SHP77 treated with DMSO at 0.1 percent for 48 hours (cell line): ENCODE data around the gene HIGD1A.

ENCODE experiments used
- DNase-seq: peaks from one replicate; lab custom pipeline; 2025; lab: John Stamatoyannopoulos, UW

The HIGD1A gene

DNA sequence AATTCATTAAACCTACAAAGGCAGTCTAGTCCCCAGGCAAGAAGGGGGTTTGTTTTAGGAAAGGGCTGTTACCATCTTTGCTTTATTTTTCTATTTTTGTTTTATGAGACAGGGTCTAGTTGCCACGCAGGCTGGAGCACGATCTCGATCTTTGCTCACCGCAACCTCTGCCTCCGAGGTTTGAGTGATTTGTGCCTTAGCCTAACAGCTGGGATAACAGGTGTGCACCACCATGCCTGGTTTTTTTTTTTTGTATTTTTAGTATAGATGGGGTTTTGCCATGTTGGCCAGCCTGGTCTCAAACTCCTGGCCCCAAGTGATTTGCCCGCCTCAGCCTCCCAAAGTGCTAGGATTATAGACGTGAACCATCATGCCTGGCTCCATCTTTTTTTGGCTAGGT is 4.9 kb downstream of the HIGD1A start:
- DNase-seq = no peak

DNA sequence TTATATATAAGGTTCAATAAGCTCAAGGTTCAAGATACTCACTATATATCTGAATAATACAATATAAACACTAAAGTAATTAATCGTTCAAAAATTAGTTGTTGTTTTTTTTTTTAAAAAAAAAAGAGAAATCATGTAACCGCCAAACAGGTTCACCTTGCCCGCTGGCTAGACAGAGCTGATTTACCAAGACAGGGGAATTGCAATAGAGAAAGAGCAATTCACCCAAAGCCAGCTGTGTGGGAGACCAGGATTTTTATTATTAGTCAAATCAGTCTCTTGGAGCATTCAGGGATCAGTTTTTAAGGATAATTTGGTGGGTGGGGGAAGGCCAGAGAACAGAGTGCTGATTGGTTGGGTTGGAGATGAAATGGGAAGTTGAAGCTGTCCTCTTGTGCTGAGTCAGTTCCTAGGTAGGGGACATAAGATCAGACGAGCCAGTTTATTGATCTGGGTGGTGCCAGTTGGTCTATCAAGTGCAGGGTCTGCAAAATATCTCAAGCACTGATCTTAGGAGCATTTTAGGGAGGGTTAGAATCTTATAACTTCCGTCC is 7.9 kb downstream of the HIGD1A start:
- no peak for DNase-seq

DNA sequence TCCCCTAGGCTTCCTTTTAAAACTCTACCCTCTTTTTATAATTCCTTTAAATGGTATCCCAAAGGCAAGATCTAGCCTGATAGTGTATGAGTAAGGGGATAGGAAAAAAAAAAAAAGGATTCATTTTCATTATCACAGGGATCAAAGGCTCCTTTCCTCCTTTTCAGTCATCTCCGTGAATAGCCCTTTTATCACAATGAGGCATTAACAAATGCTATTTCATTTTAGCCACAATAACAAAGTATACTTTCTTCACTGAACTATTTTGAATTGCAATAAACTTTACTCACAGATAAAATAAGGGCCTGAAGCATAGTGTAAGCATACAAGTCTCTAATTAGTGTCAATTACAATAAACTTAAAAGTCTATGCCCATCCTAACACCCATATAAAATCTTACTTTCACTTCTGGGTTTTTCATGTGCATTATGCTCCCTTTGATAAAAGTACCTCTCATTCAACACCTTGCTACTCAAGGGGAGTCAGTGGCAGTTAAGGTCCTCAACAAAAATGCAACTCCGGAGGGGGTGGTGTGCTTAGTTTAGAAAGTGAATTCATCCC is 8.6 kb downstream of the HIGD1A start:
- no peak for DNase-seq

DNA sequence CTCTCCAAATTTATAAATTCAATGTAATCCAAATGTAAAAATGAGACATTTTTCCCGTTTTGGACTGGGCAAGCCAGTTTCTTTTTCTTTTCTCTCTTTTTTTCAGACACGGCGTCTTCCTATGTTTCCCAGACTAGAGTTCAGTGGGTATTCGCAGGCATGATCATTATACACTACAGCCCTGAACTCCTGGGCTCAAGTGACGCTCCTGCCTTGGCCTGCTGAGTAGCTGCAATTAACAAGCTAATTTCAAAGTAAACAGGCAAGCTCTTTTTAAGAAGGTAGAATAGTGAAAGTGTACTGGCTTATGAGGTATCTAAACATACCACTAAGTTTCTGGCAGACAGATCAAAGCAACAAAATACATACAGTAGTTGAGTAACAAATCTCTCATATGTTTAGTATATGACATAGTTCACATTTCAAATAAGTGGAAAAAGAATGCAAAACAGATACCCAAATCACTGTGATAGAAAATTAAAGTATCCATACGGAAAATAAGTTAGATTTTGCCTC is 13.5 kb downstream of the HIGD1A start:
- DNase-seq = no peak

DNA sequence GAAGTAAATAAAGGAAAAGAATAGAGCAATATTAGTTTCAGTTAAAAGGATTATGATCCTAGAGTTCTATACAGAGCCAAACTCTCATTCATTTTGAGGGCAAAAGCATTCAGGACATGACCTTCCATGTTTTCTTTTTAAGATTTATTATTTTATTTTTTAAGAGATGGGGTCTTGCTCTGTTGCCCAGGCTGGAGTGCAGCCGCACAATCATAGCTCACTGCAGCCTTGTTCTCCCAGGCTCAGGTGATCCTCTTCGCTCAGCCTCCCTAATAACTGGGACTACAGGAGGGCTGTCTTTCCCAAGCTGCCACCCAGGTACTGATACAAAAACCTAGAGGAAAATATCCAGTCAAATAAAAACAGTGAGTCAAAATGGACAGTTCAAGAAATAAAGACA is 17.7 kb downstream of the HIGD1A start:
- DNase-seq = no peak

DNA sequence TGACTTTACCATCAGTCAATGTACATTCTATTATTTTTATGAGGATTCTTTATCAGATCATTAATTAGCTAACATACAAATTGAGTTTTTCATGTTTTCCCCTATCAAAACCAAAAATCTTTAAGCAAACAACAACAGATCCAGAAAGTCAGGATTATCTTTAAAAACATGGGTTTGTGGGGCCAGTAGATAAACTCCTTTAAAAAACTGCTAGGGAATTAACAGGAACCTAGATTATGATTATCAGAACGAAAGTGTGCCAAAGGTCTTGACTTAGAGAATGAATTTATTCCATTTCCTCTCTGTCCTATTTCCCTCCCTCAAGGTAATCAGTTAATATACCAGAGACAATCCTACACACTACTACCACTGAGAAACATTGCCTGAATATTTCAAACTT is 18.1 kb downstream of the HIGD1A start:
- no peak for DNase-seq

DNA sequence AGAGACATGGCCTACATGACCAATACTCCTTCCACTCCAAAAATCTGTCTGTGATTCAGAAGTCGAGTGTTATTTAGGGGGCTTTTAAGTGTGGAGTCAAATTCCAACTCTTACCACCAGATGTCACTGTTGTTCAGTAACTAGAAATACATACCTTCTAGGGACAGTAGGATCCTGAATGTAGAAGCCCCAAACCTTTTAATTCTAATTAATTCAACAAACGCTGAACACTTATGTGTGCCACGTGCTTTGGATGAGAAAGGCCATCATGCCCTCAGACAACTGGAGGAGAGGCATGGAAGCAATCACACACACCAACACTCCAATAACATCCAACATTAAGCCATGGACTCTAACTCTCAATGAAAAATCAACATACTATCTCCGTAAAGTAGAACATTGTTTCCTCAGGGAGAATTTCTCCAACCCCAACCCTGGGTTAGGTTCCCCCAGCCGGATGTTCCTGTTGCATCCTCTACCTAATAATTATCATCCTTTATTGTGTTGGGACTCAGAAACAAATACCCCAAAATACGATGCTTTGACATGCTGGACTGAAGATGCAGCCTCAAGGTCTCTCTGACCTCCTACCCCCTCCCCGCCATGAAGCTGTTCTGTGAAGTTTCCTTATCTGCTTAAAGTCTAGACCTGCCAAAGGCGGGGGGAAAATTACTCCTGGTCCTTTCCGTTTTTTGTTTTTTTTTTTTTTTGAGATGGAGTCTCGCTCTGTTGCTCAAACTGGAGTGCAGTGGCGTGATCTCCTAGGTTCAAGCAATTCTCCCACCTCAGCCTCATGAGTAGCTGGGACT is 23.2 kb downstream of the HIGD1A start:
- peak; percentile 74 for DNase-seq

DNA sequence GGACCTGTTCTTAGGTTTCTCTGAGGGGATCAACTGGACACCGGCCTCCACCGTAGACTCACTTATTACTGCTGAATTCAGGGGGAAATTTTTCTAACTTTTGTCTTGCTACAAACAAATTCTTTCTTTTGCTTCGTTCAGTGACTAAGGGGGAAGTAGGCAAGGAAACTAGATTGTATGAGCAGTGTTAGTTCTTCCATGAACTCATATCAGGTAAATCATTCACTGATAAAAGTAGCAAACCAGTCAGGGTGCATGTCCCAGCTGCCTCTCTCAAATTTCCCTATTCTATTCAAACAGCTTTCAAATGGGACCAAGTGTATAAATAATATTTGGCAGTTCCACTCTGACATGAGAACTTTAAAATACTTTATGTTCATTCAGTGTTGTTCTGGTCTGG is 23.9 kb downstream of the HIGD1A start:
- DNase-seq = no peak

DNA sequence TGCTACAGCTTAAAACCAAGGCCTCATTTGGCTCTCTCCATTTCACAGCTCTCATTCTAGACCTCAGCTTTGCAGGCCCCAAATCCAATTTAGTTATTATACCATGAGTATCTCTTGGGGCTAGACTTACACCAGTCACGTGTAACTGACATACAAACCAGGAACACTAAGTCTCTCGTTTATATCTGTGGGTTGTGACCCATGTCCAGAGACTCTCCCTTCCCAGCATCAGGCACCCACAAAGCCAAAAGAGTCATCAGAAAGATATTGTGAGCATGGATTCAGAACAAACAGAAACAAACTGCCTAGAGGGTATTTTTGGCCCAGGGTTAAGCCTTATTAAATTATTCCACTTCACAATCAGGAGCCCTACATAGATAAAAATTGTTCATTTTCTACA is 25.6 kb downstream of the HIGD1A start:
- DNase-seq = no peak

DNA sequence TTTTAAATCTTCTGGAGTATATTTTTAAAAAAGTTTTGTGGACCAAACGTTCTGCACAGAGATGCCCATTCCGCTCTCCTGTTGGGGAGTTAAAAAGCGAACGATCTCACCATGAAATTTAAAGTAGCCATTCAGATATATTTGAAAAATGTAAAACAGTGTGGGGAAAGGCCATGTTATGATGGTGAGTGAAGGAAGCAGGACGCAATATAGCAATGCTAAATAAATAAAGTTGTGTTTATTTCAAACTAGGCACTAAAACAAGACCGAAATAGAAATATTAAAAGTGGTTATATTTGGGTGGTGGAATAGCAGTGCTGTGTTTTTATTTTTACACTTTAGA is 30.9 kb downstream of the HIGD1A start:
- DNase-seq = no peak

DNA sequence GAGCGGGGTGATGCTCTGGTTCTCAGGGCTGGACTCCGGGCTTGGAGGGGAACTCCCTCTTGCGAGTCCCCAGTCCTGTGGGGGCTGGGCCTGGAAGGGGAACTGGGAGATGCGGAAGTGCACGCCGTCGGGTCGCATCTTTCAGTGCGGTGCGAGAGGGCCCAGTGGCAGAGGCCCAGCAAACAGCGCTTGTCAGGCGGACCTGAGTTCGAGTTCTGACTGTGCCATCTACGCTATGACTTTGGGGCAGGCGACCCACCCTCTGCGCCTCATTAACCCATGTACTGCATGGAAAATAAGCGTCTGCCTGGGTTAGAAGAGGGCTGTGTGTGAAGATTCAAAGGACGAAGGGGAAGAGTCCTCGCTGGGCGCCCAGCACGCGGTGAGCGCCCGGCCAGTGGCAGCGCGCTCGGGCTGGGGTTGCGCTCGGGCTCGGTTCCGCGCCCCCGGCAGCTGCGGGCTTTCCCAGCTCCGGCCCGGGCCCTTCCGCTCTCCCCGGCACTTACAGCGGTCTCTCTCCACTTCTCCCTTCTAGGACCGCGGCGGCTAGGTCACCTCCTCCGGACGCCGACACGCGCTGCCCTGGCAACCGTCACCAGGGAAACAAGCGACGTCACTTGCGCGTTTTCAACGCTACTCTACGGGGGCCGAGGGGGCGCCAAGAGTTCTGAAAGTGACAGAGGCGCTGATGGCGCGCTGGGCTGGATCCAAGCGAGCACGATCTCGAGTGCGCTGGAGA is 31.5 kb downstream of the HIGD1A start, which contains the start of gene CCDC13:
CCDC13 (minus strand) TSS at position 584 of the 739 bp plus-strand sequence. CDS start 14,908 bp downstream, outside the sequence.
- DNase-seq = peak; percentile 93

DNA sequence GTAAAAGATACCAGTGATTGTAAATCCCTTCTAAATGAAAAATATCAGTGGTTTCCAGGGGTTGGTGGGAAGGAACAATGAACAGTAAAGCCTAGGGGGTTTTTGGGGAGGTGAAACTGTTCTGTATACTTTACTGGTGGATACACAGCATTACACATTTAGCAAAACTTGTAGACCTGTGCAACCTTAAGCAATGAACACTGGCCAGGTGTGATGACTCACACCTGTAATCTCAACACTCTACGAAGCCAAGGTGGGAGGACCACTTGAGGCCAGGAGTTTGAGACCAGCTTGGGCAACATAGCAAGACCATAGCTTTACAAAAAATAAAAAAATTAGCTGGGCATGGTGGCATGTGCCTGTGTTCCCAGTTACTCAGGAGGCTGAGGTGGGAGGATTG is 33.0 kb downstream of the HIGD1A start:
- no peak for DNase-seq

DNA sequence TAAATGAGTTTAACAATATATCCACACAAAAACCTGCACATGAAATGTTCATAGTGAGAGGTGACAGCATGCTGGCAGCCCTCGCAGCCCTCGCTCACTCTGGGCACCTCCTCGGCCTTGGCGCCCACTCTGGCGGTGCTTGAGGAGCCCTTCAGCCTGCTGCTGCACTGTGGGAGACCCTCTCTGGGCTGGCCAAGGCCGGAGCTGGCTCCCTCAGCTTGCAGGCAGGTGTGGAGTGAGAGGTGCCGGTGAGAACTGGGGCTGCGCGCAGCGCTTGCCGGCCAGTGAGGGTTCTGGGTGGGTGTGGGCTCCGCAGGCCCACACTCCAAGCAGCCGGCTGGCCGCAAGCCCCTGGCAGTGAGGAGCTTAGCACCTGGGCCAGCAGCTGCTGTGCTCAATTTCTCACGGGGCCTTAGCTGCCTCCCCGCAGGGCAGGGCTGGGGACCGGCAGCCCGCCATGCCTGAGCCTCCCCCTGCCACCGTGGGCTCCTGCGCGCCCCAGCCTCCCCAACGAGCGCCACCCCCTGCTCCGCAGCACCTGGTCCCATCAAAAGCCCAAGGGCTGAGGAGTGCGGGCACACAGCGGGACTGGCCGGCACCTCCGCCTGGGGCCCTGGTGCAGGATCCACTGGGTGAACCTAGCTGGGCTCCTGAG is 34.7 kb downstream of the HIGD1A start:
- no peak for DNase-seq

DNA sequence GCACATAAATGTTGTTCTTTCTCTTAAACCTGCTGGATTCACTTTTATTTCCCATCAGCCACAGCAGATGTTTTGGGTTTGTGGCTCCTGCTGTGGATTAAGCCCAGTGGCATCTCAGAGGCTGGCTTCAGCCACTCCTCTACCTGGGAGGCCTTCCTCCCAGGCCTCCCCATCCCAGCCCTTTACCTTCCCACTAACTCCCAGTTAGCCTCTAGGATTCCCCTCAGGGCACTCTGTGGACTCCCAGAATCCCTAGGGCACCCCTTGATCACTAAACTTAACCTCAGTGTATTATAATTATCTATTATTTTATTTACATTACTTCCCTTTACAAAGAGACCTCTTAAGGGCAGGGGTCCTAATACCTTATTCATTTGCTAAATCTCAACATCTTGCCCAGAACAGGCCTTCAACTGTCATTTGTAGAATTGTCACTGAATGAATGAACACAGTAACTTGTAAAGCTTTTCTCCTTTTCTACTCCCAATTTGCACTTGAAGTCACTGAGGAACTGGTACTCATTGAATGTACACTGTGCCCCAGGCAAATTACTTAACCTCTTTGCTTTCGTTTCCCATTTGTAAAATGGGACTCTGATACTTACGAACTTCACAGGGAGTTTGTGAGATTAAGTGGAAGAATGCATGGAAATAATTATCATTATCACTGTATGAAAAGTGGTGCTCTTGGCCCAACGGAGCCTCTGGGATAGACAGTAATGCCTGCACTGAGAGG is 39.6 kb downstream of the HIGD1A start:
- DNase-seq = no peak

DNA sequence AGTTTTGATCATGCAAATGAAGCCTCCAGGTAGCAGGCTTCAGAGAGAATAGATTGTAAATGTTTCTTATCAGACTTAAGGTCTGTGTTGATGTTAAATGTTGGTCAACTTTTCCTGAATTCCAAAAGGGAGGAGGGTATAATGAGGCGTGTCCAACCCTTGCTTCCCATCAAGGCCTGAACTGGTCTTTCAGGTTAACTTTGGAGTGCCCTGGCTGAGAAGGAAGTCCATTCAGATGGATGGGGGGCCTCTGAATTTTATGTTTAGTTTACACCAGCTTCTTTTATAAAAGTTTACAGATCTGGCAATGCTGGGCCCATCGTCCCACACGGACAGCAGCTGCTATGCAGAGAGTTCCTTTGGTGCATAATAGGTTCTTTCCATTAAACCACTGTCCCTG is 40.2 kb downstream of the HIGD1A start:
- no peak for DNase-seq

DNA sequence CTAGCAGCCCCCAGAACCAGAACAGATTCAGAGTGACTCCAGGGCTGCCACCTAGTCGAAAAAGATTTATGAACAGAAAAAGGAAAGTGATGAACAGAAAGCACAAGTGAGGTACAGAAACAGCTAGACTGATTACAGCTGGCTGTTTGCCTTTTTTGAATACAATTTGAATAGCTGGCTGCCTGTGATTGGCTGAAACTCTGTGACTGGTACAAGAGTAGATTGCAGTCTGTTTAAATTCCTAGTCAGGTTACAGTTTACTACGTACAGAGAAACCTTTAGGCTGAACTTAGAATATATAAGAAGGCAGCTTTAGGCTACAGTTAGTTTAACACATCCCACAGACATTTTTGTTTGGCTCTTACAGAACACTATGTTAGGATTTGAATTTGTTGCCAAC is 41.3 kb downstream of the HIGD1A start:
- DNase-seq = no peak

DNA sequence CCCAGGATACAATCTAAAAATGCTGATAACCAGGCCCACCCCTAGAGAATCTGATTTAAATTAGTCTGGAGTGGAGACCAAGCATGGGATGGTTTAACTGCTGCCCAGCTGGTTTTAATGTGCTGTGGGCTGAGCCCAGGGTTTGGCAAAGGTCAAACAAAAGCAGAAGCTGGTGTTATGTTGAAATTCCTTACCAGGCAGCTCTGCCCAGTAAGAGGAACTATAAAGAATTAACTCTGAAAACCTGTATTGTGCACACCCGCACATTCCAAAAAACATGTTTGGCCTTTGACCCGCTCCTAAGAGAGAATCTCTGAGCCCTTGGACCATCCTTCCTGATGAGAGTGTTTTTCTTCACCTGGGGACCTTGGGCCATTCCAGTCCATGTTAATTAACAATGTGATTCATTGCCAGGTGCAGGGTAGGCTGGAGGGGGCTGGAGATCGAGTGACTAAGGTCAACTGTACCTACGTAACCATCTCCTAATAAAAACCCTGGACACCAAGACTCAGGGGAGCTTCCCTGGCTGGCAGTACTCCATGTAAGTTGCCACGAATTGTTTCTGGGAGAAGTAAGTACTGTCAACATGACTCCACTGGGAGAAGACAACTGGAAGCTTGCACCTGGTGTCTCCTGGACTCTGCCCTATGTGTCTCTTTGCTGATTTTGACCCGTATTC is 42.1 kb downstream of the HIGD1A start:
- DNase-seq = no peak

DNA sequence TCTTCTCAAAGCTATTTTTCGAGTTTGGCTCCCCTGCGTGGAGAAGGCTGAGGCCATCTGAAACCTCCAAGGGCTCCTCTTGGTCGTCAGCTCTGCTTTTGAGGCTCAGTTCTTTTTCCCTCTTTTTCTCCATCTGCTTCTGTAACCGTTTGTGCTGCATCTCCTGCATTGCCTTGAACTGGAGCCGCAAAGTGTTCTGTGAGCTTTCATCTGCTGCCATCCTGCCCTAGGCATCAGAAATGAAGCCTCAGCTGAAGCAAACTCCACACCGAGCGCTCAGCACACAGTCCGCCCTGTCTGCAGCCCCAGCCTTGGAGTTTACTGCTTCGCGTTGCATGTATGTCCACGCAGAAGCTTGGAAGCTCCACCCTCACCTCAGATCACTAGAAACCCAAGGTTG is 46.2 kb downstream of the HIGD1A start:
- DNase-seq = no peak

DNA sequence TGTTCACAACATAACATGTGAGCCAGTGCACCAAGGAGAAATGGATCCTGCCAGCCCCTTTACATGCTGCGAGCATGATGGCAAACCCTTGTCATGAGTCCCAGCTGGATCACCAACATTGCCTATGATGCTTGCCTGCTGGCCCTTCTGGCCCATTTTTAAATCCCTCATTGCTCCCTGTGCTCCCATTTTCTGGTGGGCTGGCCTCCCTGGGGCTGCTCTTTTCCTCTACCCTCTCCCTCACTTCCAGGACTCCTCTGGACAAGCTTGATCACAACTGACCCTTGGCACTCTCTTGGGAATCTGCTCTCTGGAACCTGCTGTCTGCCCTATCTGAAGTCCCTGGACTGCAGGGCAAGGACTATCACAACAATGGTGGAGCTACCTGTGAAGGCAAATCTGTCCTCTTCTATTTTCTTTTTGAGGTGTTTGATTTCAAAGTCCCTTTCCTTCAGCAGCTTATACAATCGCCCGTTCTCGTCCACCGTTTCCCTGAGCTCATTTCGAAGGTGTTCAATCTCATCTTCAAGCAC is 47.5 kb downstream of the HIGD1A start:
- DNase-seq = no peak

DNA sequence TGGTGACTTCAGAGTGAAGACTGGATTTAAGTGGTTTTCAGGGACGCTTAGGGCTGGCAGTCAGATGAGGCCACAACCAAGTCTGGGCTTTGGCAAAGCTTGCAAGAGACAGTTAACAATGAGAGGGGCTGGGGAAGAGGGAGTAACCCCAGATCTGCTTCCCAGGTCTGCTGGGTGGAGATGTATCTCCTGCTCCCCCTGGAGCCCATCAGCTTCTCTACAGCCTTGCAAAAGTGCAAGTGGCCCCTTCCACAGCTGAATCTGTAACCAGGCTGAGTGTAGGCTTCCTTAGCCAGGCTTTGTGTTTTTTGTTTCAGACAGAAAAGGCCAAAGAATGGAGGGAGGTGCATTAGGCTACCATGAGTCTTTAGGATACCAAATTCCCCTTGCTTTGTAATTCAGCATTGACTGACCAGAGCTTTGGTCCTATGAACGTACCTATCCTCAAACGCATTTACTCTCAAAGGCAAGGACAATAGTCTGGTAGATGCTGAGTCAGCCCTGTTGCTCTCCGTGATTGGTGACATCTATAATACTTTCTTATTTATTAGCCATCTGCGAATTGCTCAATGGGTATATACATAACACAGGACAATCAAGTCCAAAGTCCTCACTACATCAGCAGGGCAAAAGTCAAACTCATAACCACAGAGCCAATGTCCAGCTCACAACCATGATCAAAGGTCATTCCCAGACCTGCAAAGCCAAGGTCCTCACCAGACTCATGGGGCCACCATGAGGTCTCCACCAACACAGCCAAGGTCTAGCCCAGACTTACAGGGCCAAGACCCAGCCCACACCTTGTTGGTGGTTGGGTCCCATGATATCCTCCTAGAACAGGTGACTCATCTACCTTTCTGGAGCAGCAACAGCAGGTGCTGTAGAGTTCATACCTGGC is 48.4 kb downstream of the HIGD1A start:
- DNase-seq = no peak
